Activated T-helper 2 cell treated with anti-CD3 and anti-CD28 coated beads, Interferon-gamma antibody, Interleukin-2, Interleukin-4, amounts not matched to agents 10 μg/mL and 5 μg/mL and 100 μg/mL, durations not matched to agents 14 hours and 24 hours and 36 hours (primary cell): ENCODE results near the gene POLQ. TPM values are rescaled to one million over a fixed set of nuclear protein-coding genes. Genes with fewer than 3 reads are reported as not detected.

ENCODE experiments used
- DNase-seq: peaks from one replicate; pipeline ENCODE4 v3.0.0; 2021; ENCODE audit warnings: low spot score
- H3K27ac Mint-ChIP-seq: one replicate; pipeline ENCODE4 v1.8.0; 2021; ENCODE audit warnings: mixed read lengths
- H3K27me3 Mint-ChIP-seq: one replicate; pipeline ENCODE4 v1.8.0; 2021; ENCODE audit warnings: low read depth, mixed read lengths
- H3K36me3 Mint-ChIP-seq: one replicate; pipeline ENCODE4 v1.8.0; 2021; ENCODE audit warnings: low read depth, mixed read lengths
- H3K4me1 Mint-ChIP-seq: one replicate; pipeline ENCODE4 v1.8.0; 2021; ENCODE audit warnings: low read depth, mixed read lengths
- H3K4me3 Mint-ChIP-seq: one replicate; pipeline ENCODE4 v1.8.0; 2021; ENCODE audit warnings: low read depth, mild to moderate bottlenecking, moderate library complexity, mixed read lengths
- H3K9me3 Mint-ChIP-seq: one replicate; pipeline ENCODE4 v1.8.0; 2021; ENCODE audit warnings: mixed read lengths
- intact Hi-C: fragments of 100-400 bp; cut with micrococcal nuclease; formaldehyde crosslinking; loops from one replicate; pipeline ENCODE4 v1.15.1; 2023
- total RNA-seq: library from RNA; stranded (reverse); gene quantifications from 2 replicates; pipeline ENCODE4 v1.2.3, GENCODE V29; 2022

The POLQ gene
- total RNA-seq, 1 donor from 2014 or later = 24.0 TPM

DNA sequence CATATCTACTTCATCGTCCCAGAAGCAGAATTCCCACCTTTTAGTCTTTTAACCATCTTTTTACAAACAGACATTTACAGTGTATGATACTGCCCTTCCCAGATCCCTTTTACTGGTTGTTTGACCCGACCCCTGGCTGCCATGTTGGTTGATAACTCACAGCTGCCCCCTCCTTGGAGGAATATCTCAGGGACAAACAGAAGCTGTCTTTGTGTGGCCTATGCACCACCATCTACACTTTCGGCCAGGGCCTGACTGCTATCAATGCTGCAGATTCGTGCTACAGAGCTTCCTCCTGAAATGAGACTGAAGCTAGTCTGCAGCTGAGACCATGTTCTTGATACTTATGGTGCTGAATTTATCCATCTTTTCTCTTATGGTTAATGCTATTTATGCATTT is 6.6 kb upstream of the POLQ start:
- Mint-ChIP-seq H3K27me3 (peaks cover 1% of the 10 kb centered on the region), H3K27ac (no peak overlapping the region), H3K4me1 (no peaks in the 10 kb centered on the region), H3K9me3 (no peaks in the 10 kb centered on the region), H3K4me3 (no peak overlapping the region), H3K36me3 (no peaks in the 10 kb centered on the region)
- no peak for DNase-seq
- intact Hi-C loops = no loop called here

- DNase-seq = no peak
- Mint-ChIP-seq H3K36me3 (peaks cover 28% of the 10 kb centered on the region), H3K4me1 (peaks cover 30% of the 10 kb centered on the region), H3K27ac (peak overlapping the region; percentile 91), H3K4me3 (peak overlapping the region; percentile 91), H3K27me3 (no peaks in the 10 kb centered on the region), H3K9me3 (no peaks in the 10 kb centered on the region)
- intact Hi-C loops = loop anchor here (5.0 to 10.0 kb wide), 3 partner anchors 337 to 1250 kb away; partner anchors contain the start of genes HSPBAP1 and SLC49A4
These were observed 677 bp downstream of the POLQ start for GRCh38 chr3:121545049-121545573.

- Mint-ChIP-seq H3K9me3 (no peaks in the 10 kb centered on the region), H3K4me1 (peaks cover 34% of the 10 kb centered on the region), H3K27me3 (no peaks in the 10 kb centered on the region), H3K36me3 (peaks cover 41% of the 10 kb centered on the region), H3K27ac (no peak overlapping the region), H3K4me3 (no peak overlapping the region)
- DNase-seq = no peak
- intact Hi-C loops = loop anchor here (10.0 kb wide), 1 partner anchor 1252 kb away; the partner anchor contains the start of genes HSPBAP1 and SLC49A4
These were observed 2.9 kb downstream of the POLQ start for GRCh38 chr3:121542924-121543323.

GRCh38 chr3:121531269-121531668 is 14.5 kb downstream of the POLQ start:
- Mint-ChIP-seq H3K27ac (peak overlapping the region; percentile 60), H3K4me3 (no peak overlapping the region), H3K9me3 (no peaks in the 10 kb centered on the region), H3K27me3 (no peaks in the 10 kb centered on the region), H3K36me3 (peaks cover 62% of the 10 kb centered on the region), H3K4me1 (peaks cover 11% of the 10 kb centered on the region)
- no peak for DNase-seq
- intact Hi-C loops = no loop called here

- Mint-ChIP-seq H3K9me3 (no peaks in the 10 kb centered on the region), H3K4me3 (no peak overlapping the region), H3K36me3 (peaks cover 57% of the 10 kb centered on the region), H3K4me1 (peaks cover 11% of the 10 kb centered on the region), H3K27me3 (no peaks in the 10 kb centered on the region), H3K27ac (no peak overlapping the region)
- intact Hi-C loops = no loop called here
- no peak for DNase-seq
These were observed 16.5 kb downstream of the POLQ start for GRCh38 chr3:121529308-121529707.

GRCh38 chr3:121520510-121520909 is 25.3 kb downstream of the POLQ start:
- no peaks in the 10 kb centered on the region for H3K4me1 Mint-ChIP-seq
- intact Hi-C loops = no loop called here
- no peaks in the 10 kb centered on the region for H3K27me3 Mint-ChIP-seq
- no peak overlapping the region for H3K27ac Mint-ChIP-seq
- H3K36me3 Mint-ChIP-seq = peaks cover 76% of the 10 kb centered on the region
- no peak for DNase-seq
- H3K4me3 Mint-ChIP-seq = no peak overlapping the region
- H3K9me3 Mint-ChIP-seq = peaks cover 22% of the 10 kb centered on the region

DNA sequence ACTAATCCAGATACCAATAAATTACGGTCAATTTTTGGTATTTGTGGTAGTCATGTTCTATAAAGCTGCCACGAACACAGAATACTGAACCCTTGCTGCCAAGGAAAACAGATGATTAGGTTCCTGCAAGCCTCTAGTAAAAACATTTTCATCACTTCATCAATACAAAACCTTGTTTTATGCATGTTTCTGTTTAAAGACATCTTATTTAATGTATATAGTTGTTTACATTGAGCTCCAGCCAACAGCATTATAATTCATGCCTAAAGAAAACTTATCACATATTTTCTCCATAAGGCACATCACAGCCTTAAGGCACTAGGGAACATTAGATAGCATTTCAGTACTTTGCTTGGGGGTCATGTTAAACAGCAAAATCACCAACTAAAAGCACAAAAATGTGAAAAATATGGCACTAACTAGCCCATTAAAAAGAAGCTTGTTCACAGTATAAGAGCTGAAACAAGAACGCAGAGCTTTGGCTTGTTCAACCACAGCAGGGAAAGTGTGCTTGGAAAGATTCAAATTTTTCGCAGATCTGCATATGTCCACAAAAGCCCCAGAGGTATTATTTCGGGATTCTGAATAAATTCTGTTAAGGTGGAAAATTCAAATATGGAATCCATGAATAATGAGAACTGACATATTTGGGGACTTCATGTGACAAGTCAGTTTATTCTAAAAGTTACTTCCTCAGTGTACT is 27.7 kb downstream of the POLQ start:
- H3K4me3 Mint-ChIP-seq = no peak overlapping the region
- H3K27ac Mint-ChIP-seq = no peak overlapping the region
- no peaks in the 10 kb centered on the region for H3K27me3 Mint-ChIP-seq
- H3K9me3 Mint-ChIP-seq = peaks cover 26% of the 10 kb centered on the region
- peaks cover 82% of the 10 kb centered on the region for H3K36me3 Mint-ChIP-seq
- intact Hi-C loops = no loop called here
- H3K4me1 Mint-ChIP-seq = peaks cover 2% of the 10 kb centered on the region
- DNase-seq = no peak

DNA sequence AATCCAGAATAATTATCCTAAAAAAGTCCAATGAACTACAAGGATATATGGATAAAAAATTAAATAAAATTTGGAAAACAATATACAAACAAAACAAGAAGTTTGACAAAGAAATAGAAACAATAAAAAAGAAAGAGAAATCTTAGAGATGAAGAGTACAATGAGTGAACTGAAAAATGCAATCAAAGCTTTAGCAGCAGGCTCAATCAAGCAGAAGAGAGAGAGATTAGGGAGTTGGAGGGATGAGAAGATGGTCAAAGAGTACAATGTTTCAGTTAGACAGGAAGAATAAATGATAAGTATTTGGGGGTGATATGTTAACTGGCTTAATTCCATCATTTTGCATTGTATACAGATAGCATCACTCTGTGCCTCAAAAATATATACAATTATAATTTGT is 29.9 kb downstream of the POLQ start:
- H3K36me3 Mint-ChIP-seq = peaks cover 76% of the 10 kb centered on the region
- intact Hi-C loops = no loop called here
- peaks cover 26% of the 10 kb centered on the region for H3K9me3 Mint-ChIP-seq

GRCh38 chr3:121515313-121515712 is 30.5 kb downstream of the POLQ start:
- H3K27me3 Mint-ChIP-seq = no peaks in the 10 kb centered on the region
- H3K27ac Mint-ChIP-seq = no peak overlapping the region
- peaks cover 71% of the 10 kb centered on the region for H3K36me3 Mint-ChIP-seq
- H3K9me3 Mint-ChIP-seq = peaks cover 26% of the 10 kb centered on the region
- peaks cover 2% of the 10 kb centered on the region for H3K4me1 Mint-ChIP-seq
- intact Hi-C loops = no loop called here
- DNase-seq = no peak
- H3K4me3 Mint-ChIP-seq = no peak overlapping the region

More for the DNA sequence above, 29.9 kb downstream of the POLQ start:
- H3K27ac Mint-ChIP-seq = no peak overlapping the region
- H3K27me3 Mint-ChIP-seq = no peaks in the 10 kb centered on the region
- no peak for DNase-seq
- H3K4me1 Mint-ChIP-seq = peaks cover 2% of the 10 kb centered on the region
- H3K4me3 Mint-ChIP-seq = no peak overlapping the region

- intact Hi-C loops = no loop called here
- Mint-ChIP-seq H3K9me3 (peaks cover 26% of the 10 kb centered on the region), H3K4me3 (no peak overlapping the region), H3K27ac (no peak overlapping the region), H3K27me3 (no peaks in the 10 kb centered on the region), H3K36me3 (peaks cover 69% of the 10 kb centered on the region), H3K4me1 (peaks cover 2% of the 10 kb centered on the region)
- DNase-seq = no peak
These were observed 31.3 kb downstream of the POLQ start for GRCh38 chr3:121514496-121514895.

GRCh38 chr3:121508389-121508788 is 37.4 kb downstream of the POLQ start:
- peaks cover 4% of the 10 kb centered on the region for H3K4me1 Mint-ChIP-seq
- H3K4me3 Mint-ChIP-seq = no peak overlapping the region
- DNase-seq = no peak
- H3K27ac Mint-ChIP-seq = no peak overlapping the region
- H3K27me3 Mint-ChIP-seq = no peaks in the 10 kb centered on the region
- peaks cover 64% of the 10 kb centered on the region for H3K36me3 Mint-ChIP-seq
- H3K9me3 Mint-ChIP-seq = no peaks in the 10 kb centered on the region
- intact Hi-C loops = no loop called here

DNA sequence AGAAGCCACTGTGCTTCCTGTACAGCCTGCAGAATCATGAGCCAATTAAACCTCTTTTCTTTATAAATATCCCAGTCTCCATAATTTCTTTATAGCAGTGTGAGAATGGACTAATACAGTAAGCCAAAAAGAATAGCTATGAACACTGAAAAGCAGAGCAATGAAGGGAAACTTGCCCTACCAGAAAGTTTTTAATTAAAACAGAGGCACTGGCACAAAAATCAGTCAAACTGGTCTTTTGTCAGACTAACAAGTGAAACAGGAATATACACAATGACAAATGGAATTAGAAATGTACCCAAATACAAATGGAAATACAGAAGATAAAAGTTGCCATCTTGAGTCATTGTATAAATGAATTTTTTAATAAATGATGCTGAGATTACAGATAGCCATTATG is 40.5 kb downstream of the POLQ start:
- DNase-seq = no peak
- no peaks in the 10 kb centered on the region for H3K27me3 Mint-ChIP-seq
- intact Hi-C loops = no loop called here
- H3K4me3 Mint-ChIP-seq = no peak overlapping the region
- no peak overlapping the region for H3K27ac Mint-ChIP-seq
- no peaks in the 10 kb centered on the region for H3K9me3 Mint-ChIP-seq
- H3K36me3 Mint-ChIP-seq = peaks cover 70% of the 10 kb centered on the region
- peaks cover 4% of the 10 kb centered on the region for H3K4me1 Mint-ChIP-seq

GRCh38 chr3:121504618-121505017 is 41.2 kb downstream of the POLQ start:
- intact Hi-C loops = no loop called here
- Mint-ChIP-seq H3K4me1 (peaks cover 4% of the 10 kb centered on the region), H3K9me3 (no peaks in the 10 kb centered on the region), H3K4me3 (no peak overlapping the region), H3K27ac (no peak overlapping the region), H3K36me3 (peaks cover 70% of the 10 kb centered on the region), H3K27me3 (no peaks in the 10 kb centered on the region)
- DNase-seq = no peak
